ENCODE results near the gene FBXL5.

- no peak for TF ChIP-seq CTCF (conservative IDR thresholded peaks at IDR 0.05; ENCODE audit: low read length)
- TF ChIP-seq EZH2phosphoT487 (IDR thresholded peaks at IDR 0.05; ENCODE audit: borderline replicate concordance), result no peak
Observed at GRCh38 chr4:15556511-15557092, 98.6 kb downstream of the FBXL5 start.
